HepG2 (cell line): ENCODE data around the gene DPH1. TPM values are rescaled to one million over a fixed set of nuclear protein-coding genes. Genes with fewer than 3 reads are reported as not detected.

Source experiments
- CCAR2 ChIP-seq: fragments of 200-400 bp; formaldehyde crosslinking; optimal IDR thresholded peaks from 2 replicates; pipeline ENCODE3; 2018; ENCODE audit warnings: low read depth, mild to moderate bottlenecking, low read length, moderate library complexity
- ETV5 ChIP-seq: IDR thresholded peaks from 2 replicates; pipeline ENCODE4 v1.6.1; 2018; ENCODE audit warnings: missing biosample characterization, missing genetic modification reagents, inconsistent platforms, borderline replicate concordance
- GPN1 ChIP-seq: sonication (generic); formaldehyde crosslinking; IDR thresholded peaks from 2 replicates; pipeline ENCODE4 v1.5.1; 2020; ENCODE audit warnings: missing genetic modification reagents, borderline replicate concordance
- HNRNPL ChIP-seq: fragments of 200-400 bp; formaldehyde crosslinking; IDR thresholded peaks from 2 replicates; pipeline ENCODE4 v1.6.1; 2017; ENCODE audit warnings: mild to moderate bottlenecking, low read depth, low read length
- KDM6A ChIP-seq: IDR thresholded peaks from 2 replicates; pipeline ENCODE4 v1.6.1; 2016; ENCODE audit warnings: low read depth
- LCORL ChIP-seq, 2 experiments: fragments of 450-650 bp in 1 of 2; sonication (generic) in 1 of 2; formaldehyde crosslinking in 1 of 2; IDR thresholded peaks; 2 replicates each; pipeline versions ENCODE4 v1.5.0 to v1.6.1; 2017 to 2020; ENCODE audit warnings: antibody characterized with exemption in 1 of 2, missing genetic modification reagents in 1 of 2
- MAFG ChIP-seq: sonication (generic); formaldehyde crosslinking; IDR thresholded peaks from 2 replicates; pipeline ENCODE4 v1.5.1; 2020; ENCODE audit warnings: mild to moderate bottlenecking, missing genetic modification reagents
- MTA3 ChIP-seq: sonication (generic); formaldehyde crosslinking; IDR thresholded peaks from 2 replicates; pipeline ENCODE4 v1.4.0; 2020; ENCODE audit warnings: missing genetic modification reagents
- POLR2G ChIP-seq: fragments of 200-400 bp; formaldehyde crosslinking; IDR thresholded peaks from 2 replicates; pipeline ENCODE4 v1.6.1; 2018; ENCODE audit warnings: mild to moderate bottlenecking, low read depth, low read length, moderate library complexity
- SOX5 ChIP-seq: IDR thresholded peaks from 2 replicates; pipeline ENCODE4 v1.6.1; 2016; ENCODE audit warnings: borderline replicate concordance
- SRY ChIP-seq: sonication (generic); formaldehyde crosslinking; IDR thresholded peaks from 2 replicates; pipeline ENCODE4 v1.8.0; 2022; ENCODE audit warnings: mild to moderate bottlenecking, missing genetic modification reagents
- WIZ ChIP-seq: sonication (generic); formaldehyde crosslinking; IDR thresholded peaks from 2 replicates; pipeline ENCODE4 v1.5.1; 2020; ENCODE audit warnings: mild to moderate bottlenecking, missing genetic modification reagents
- ZBTB20 ChIP-seq: sonication (generic); formaldehyde crosslinking; IDR thresholded peaks from 2 replicates; pipeline ENCODE4 v1.8.1; 2023; ENCODE audit warnings: missing genetic modification reagents, low read depth, mild to moderate bottlenecking, borderline replicate concordance
- ZEB1 ChIP-seq: IDR thresholded peaks from 2 replicates; pipeline ENCODE4 v1.6.1; 2012; ENCODE audit warnings: mild to moderate bottlenecking, low read depth, inconsistent platforms; ENCODE audit not compliant: insufficient replicate concordance
- ZNF354B ChIP-seq: sonication (generic); formaldehyde crosslinking; IDR thresholded peaks from 2 replicates; pipeline ENCODE4 v1.8.0; 2022; ENCODE audit warnings: mild to moderate bottlenecking, missing genetic modification reagents
- ZNF430 ChIP-seq: sonication (generic); formaldehyde crosslinking; IDR thresholded peaks from 2 replicates; pipeline ENCODE4 v1.9.0; 2021; ENCODE audit warnings: mild to moderate bottlenecking, missing genetic modification reagents
- ZNF546 ChIP-seq: sonication (generic); formaldehyde crosslinking; conservative IDR thresholded peaks from 2 replicates; pipeline ENCODE4 v1.8.1; 2023; ENCODE audit warnings: mild to moderate bottlenecking, missing genetic modification reagents
- ZSCAN22 ChIP-seq: sonication (generic); formaldehyde crosslinking; IDR thresholded peaks from 2 replicates; pipeline ENCODE4 v1.4.0; 2020; ENCODE audit warnings: mild to moderate bottlenecking, missing genetic modification reagents
- polyA plus RNA-seq, 8 experiments: library from polyadenylated mRNA; depleted of rRNA in 3 of 8; stranded (reverse) in 7 of 8; unstranded in 1 of 8; fragments of >200 nt; fragmentation: Illumina TruSeq in 4 of 8; extraction: Trizol in 4 of 8; gene quantifications; 2 replicates each; pipeline versions ENCODE4 v1.2.1 to v1.2.3, GENCODE V29; 2011 to 2016; ENCODE audit warnings: low read depth in 4 of 8, missing spikeins in 1 of 8, mixed read lengths in 1 of 8; ENCODE audit not compliant: insufficient read depth in 1 of 8
- total RNA-seq, 5 experiments: library from RNA; depleted of rRNA; stranded (reverse); fragments of >200 nt; fragmentation: Illumina TruSeq; extraction: Trizol; gene quantifications; 2 replicates each; pipeline ENCODE4 v1.2.3, GENCODE V29; 2016; ENCODE audit warnings: low read depth in 1 of 5
- TF ChIP-seq, protein P1 (sequence below): sonication (generic); formaldehyde crosslinking; IDR thresholded peaks from 2 replicates; pipeline ENCODE4 v1.4.0; 2020; ENCODE audit warnings: missing genetic modification reagents, mild to moderate bottlenecking, borderline replicate concordance
- TF ChIP-seq, protein P2 (sequence below): IDR thresholded peaks from 2 replicates; pipeline ENCODE4 v1.6.1; 2016; ENCODE audit warnings: control low read depth
- TF ChIP-seq, protein P3 (sequence below): IDR thresholded peaks from 2 replicates; pipeline ENCODE4 v1.6.1; 2016; ENCODE audit warnings: mild to moderate bottlenecking
- TF ChIP-seq, protein P4 (sequence below): sonication (generic); formaldehyde crosslinking; conservative IDR thresholded peaks from 2 replicates; pipeline ENCODE4 v1.8.0; 2022; ENCODE audit warnings: low read depth, missing genetic modification reagents

DPH1 gene
- total and polyA plus RNA-seq, 2 of the 13 experiments (the other 11 are each of a cell fraction or from before 2014, with no cell fraction given), result 25.3 to 42.8 TPM

DNA sequence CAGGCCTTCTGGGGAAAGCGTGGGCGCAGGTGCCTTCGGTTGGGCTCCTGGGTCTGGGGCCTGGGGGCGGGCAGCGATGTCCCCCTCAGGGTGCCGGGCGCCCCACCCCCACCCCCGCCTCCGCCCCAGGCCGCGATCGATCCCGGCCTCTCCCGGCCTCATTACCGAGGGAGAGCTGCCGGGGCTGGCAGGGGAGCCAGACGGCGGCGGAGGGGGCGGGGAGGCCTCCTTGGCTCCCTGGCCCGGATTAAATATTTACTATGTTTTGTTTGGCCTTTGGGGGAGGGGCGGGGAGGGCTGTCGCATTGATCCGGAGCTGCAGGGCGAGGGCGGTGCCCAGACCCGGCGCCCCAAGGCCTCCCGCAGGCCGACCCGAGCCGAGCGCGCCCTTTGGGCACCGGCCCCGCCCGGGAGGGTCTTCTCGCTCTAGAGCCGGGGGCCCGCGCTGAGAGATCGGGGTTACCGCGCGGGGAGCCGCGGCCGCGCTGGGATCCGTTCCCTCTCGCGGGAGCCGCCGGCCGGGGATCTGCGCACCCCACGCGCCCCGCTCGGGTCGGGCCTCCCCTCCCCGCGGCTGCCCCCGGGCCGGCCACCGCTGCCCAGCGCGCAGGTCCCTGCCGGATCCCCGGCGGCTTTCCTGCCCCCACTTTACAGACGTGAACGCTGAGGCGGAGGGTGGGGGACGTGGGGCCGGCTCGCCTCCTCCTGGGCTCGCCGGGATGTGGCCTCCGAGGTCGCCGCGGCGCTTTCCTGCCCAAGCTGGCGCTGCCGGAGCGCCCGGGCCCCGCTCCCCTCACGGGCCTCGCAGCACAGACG is 31.8 kb upstream of the DPH1 start (continued):
- TF ChIP-seq, protein P1, sequence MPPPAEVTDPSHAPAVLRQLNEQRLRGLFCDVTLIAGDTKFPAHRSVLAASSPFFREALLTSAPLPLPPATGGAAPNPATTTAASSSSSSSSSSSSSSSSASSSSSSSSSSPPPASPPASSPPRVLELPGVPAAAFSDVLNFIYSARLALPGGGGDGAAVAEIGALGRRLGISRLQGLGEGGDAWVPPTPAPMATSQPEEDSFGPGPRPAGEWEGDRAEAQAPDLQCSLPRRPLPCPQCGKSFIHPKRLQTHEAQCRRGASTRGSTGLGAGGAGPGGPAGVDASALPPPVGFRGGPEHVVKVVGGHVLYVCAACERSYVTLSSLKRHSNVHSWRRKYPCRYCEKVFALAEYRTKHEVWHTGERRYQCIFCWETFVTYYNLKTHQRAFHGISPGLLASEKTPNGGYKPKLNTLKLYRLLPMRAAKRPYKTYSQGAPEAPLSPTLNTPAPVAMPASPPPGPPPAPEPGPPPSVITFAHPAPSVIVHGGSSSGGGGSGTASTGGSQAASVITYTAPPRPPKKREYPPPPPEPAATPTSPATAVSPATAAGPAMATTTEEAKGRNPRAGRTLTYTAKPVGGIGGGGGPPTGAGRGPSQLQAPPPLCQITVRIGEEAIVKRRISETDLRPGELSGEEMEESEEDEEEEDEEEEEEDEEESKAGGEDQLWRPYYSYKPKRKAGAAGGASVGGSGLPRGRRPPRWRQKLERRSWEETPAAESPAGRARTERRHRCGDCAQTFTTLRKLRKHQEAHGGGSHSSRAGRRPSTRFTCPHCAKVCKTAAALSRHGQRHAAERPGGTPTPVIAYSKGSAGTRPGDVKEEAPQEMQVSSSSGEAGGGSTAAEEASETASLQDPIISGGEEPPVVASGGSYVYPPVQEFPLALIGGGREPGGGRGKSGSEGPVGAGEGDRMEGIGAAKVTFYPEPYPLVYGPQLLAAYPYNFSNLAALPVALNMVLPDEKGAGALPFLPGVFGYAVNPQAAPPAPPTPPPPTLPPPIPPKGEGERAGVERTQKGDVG, result 0 out of 2 replicates have a peak, but pooled peaks have one; percentile 33
- peak; percentile 45; the same call in 1 of the 2 replicates for TF ChIP-seq SOX5 (CRISPR knock-in tag)
- TF ChIP-seq HNRNPL, result 0 out of 2 replicates have a peak, but pooled peaks have one; percentile 35
- no peak for TF ChIP-seq SRY (CRISPR knock-in tag)
- no peak for TF ChIP-seq MAFG (CRISPR knock-in tag)
- 0 out of 2 replicates have a peak, but pooled peaks have one; percentile 65 for TF ChIP-seq WIZ (CRISPR knock-in tag)
- TF ChIP-seq LCORL (IDR thresholded peaks at IDR 0.05), result no peak
- peak; percentile 73; the same call in 1 of the 2 replicates for TF ChIP-seq LCORL (CRISPR knock-in tag; IDR thresholded peaks at IDR 0.05)
- TF ChIP-seq, protein P2, sequence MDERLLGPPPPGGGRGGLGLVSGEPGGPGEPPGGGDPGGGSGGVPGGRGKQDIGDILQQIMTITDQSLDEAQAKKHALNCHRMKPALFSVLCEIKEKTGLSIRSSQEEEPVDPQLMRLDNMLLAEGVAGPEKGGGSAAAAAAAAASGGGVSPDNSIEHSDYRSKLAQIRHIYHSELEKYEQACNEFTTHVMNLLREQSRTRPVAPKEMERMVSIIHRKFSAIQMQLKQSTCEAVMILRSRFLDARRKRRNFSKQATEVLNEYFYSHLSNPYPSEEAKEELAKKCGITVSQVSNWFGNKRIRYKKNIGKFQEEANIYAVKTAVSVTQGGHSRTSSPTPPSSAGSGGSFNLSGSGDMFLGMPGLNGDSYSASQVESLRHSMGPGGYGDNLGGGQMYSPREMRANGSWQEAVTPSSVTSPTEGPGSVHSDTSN (CRISPR knock-in tag), result no peak
- TF ChIP-seq ETV5 (CRISPR knock-in tag), result peak; percentile 30; the same call in 1 of the 2 replicates
- TF ChIP-seq, protein P3, sequence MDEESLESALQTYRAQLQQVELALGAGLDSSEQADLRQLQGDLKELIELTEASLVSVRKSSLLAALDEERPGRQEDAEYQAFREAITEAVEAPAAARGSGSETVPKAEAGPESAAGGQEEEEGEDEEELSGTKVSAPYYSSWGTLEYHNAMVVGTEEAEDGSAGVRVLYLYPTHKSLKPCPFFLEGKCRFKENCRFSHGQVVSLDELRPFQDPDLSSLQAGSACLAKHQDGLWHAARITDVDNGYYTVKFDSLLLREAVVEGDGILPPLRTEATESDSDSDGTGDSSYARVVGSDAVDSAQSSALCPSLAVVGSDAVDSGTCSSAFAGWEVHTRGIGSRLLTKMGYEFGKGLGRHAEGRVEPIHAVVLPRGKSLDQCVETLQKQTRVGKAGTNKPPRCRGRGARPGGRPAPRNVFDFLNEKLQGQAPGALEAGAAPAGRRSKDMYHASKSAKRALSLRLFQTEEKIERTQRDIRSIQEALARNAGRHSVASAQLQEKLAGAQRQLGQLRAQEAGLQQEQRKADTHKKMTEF (CRISPR knock-in tag), result peak; percentile 59; the same call in 1 of the 2 replicates
- peak; percentile 69 for TF ChIP-seq POLR2G
- TF ChIP-seq ZNF546, result no peak
- TF ChIP-seq MTA3 (CRISPR knock-in tag), result no peak
- TF ChIP-seq ZNF430 (CRISPR knock-in tag), result no peak; the same call in 1 of the 2 replicates
- TF ChIP-seq ZNF354B, result no peak
- TF ChIP-seq CCAR2, result no peak
- no peak for TF ChIP-seq ZBTB20
- 0 out of 2 replicates have a peak, but pooled peaks have one; percentile 39 for TF ChIP-seq KDM6A (CRISPR knock-in tag)
- TF ChIP-seq GPN1 (CRISPR knock-in tag), result no peak
- TF ChIP-seq, protein P4, sequence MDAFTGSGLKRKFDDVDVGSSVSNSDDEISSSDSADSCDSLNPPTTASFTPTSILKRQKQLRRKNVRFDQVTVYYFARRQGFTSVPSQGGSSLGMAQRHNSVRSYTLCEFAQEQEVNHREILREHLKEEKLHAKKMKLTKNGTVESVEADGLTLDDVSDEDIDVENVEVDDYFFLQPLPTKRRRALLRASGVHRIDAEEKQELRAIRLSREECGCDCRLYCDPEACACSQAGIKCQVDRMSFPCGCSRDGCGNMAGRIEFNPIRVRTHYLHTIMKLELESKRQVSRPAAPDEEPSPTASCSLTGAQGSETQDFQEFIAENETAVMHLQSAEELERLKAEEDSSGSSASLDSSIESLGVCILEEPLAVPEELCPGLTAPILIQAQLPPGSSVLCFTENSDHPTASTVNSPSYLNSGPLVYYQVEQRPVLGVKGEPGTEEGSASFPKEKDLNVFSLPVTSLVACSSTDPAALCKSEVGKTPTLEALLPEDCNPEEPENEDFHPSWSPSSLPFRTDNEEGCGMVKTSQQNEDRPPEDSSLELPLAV, result no peak
- TF ChIP-seq ZEB1, result no peak
- peak; percentile 67; the same call in 1 of the 2 replicates for TF ChIP-seq ZSCAN22 (CRISPR knock-in tag)
